K562 (cell line): Measurements from ENCODE around the gene CHDH. TPM values are rescaled to one million over a fixed set of nuclear protein-coding genes. Genes with fewer than 3 reads are reported as not detected.

Experiments
- ATAC-seq: fragments of 200-7000 bp; cut with Tn5 transposase; 3 replicates; pipeline ENCODE4 v1.9.1; 2020; ENCODE audit warnings: moderate library complexity
- BruUV-seq: library from RNA; stranded (reverse); fragments of 400-500 nt; replicated peaks from 2 replicates; lab custom pipeline; 2021; lab: Mats Ljungman, UMichigan
- CTCF ChIA-PET: fragments of 300-600 bp; formaldehyde crosslinking; extraction: SDS; loops from one replicate; lab custom pipeline; 2021; ENCODE audit warnings: low intra/inter-chr PET ratio; lab: Yijun Ruan, JAX
- POLR2A ChIA-PET: fragments of 300-600, 350-650 bp; sonication (Branson Sonifier 250); formaldehyde crosslinking; extraction: SDS; loops from one replicate; lab custom pipeline; 2021; ENCODE audit warnings: antibody characterized with exemption, inconsistent platforms; lab: Yijun Ruan, JAX
- DNase-seq, 4 experiments: peaks; one replicate each; pipeline versions ENCODE4 v3.0.0 to v3.0.0-alpha.2; 2011 to 2018; ENCODE audit warnings: low spot score in 3 of 4, mixed read lengths in 3 of 4; ENCODE audit errors: extremely low read depth in 1 of 4
- FAIRE-seq: peaks from 2 replicates; lab custom pipeline; 2011; peaks lifted over from hg19 to GRCh38; lab: Jason Lieb, UNC
- H2AFZ ChIP-seq: 2 replicates; pipeline ENCODE4 v1.6.0; 2011; ENCODE audit warnings: low read depth, low read length, control low read depth, inconsistent platforms
- H3K27ac ChIP-seq: fragments of 200-600 bp; 3 replicates; pipeline ENCODE4 v1.8.0; 2011; ENCODE audit warnings: low read depth, mild to moderate bottlenecking, control low read depth, inconsistent platforms, low read length, moderate library complexity, mixed read lengths; ENCODE audit errors: extremely low read depth
- H3K27me3 ChIP-seq, 2 experiments: fragments of 300-600 bp in 1 of 2; 2 replicates in 1 of 2; 3 replicates in 1 of 2; pipeline versions ENCODE4 v1.6.0 to v1.8.0; 2011; ENCODE audit warnings: inconsistent platforms in 2 of 2, low read length in 2 of 2, mild to moderate bottlenecking in 1 of 2, mixed read lengths in 1 of 2, moderate library complexity in 1 of 2; ENCODE audit not compliant: control insufficient read depth in 2 of 2, insufficient read depth in 2 of 2
- H3K36me3 ChIP-seq: fragments of 300-600 bp; 3 replicates; pipeline ENCODE4 v1.8.0; 2011; ENCODE audit warnings: mild to moderate bottlenecking, low read length, inconsistent platforms; ENCODE audit not compliant: control insufficient read depth, insufficient read depth
- H3K4me1 ChIP-seq, 2 experiments: fragments of 200-600 bp in 1 of 2; replicated peaks in 1 of 2; 2 replicates in 1 of 2; 3 replicates in 1 of 2; pipeline versions ENCODE4 v1.5.1 to v1.8.0; 2011; ENCODE audit warnings: inconsistent platforms in 2 of 2, low read length in 2 of 2, mild to moderate bottlenecking in 1 of 2, mixed read lengths in 1 of 2, moderate library complexity in 1 of 2; ENCODE audit not compliant: control insufficient read depth in 2 of 2, insufficient read depth in 2 of 2
- H3K4me2 ChIP-seq: 2 replicates; pipeline ENCODE4 v1.6.1; 2011; ENCODE audit warnings: low read length, control low read depth, inconsistent platforms, mixed read lengths; ENCODE audit not compliant: insufficient read depth
- H3K4me3 ChIP-seq: fragments of 200-600 bp; sonication (generic), shearing (Covaris generic); 2 replicates; pipeline ENCODE4 v1.5.1; 2016; ENCODE audit warnings: control low read depth, inconsistent platforms
- H3K79me2 ChIP-seq: fragments of 200-600 bp; 3 replicates; pipeline ENCODE4 v1.8.0; 2011; ENCODE audit warnings: low read length, inconsistent platforms; ENCODE audit not compliant: control insufficient read depth, insufficient read depth
- H3K9ac ChIP-seq, 2 experiments: 2 replicates each; pipeline versions ENCODE4 v1.6.0 to v1.6.1; 2011; ENCODE audit warnings: low read depth in 2 of 2, low read length in 2 of 2, control low read depth in 1 of 2, inconsistent platforms in 1 of 2, mild to moderate bottlenecking in 1 of 2, mixed read lengths in 1 of 2; ENCODE audit not compliant: insufficient read depth in 1 of 2
- H3K9me1 ChIP-seq: one replicate; pipeline ENCODE4 v1.6.0; 2011; ENCODE audit warnings: inconsistent platforms, mild to moderate bottlenecking, low read length, moderate library complexity; ENCODE audit not compliant: control insufficient read depth, insufficient read depth
- H3K9me3 ChIP-seq: replicated peaks from 2 replicates; pipeline ENCODE4 v1.5.1; 2011; ENCODE audit warnings: low read depth, low read length, inconsistent platforms; ENCODE audit not compliant: control insufficient read depth, insufficient read depth
- H4K20me1 ChIP-seq: replicated peaks from 2 replicates; pipeline ENCODE4 v1.6.1; 2011; ENCODE audit warnings: low read length, inconsistent platforms, mixed read lengths; ENCODE audit not compliant: control insufficient read depth, insufficient read depth
- ATF1 ChIP-seq, 2 experiments: fragments of 450-650 bp in 1 of 2; IDR thresholded peaks; 2 replicates each; pipeline ENCODE4 v1.6.1; 2016; ENCODE audit warnings: missing compliant biosample characterization in 1 of 2, missing genetic modification characterization in 1 of 2
- FOS ChIP-seq: IDR thresholded peaks from 3 replicates; pipeline ENCODE4 v1.6.1; 2011; ENCODE audit not compliant: insufficient read length; ENCODE audit errors: extremely low read depth
- HDAC3 ChIP-seq: fragments of 450-650 bp; IDR thresholded peaks from 2 replicates; pipeline ENCODE4 v1.6.1; 2018; ENCODE audit warnings: borderline replicate concordance, mild to moderate bottlenecking, moderate library complexity; ENCODE audit not compliant: partially characterized antibody
- MCM5 ChIP-seq: fragments of 450-650 bp; IDR thresholded peaks from 2 replicates; pipeline ENCODE4 v1.6.1; 2016; ENCODE audit warnings: low read depth
- THRAP3 ChIP-seq: fragments of 450-650 bp; IDR thresholded peaks from 2 replicates; pipeline ENCODE4 v1.6.1; 2016; ENCODE audit warnings: mild to moderate bottlenecking, inconsistent platforms, borderline replicate concordance
- ZNF766 ChIP-seq: fragments of 200-800 bp; sonication (Bioruptor generic); conservative IDR thresholded peaks from 2 replicates; pipeline ENCODE4 v1.6.1; 2016; ENCODE audit warnings: missing genetic modification characterization, missing compliant biosample characterization
- WGBS: fragments of 100-300 bp; shearing (Covaris generic); methylation state at CpG from one replicate; pipeline ENCODE4 v1.1.6; 2016; ENCODE audit warnings: low coverage, mixed read lengths; ENCODE audit not compliant: insufficient coverage; ENCODE audit errors: missing lambda C conversion rate; 5-methylcytosine and 5-hydroxymethylcytosine counted together
- in situ Hi-C: fragments of 300-500 bp; cut with MboI; formaldehyde crosslinking; loops from 4 replicates; pipeline ENCODE4 v1.15.0; 2018; ENCODE audit warnings: inconsistent platforms, mixed read lengths
- intact Hi-C: fragments of 100-400 bp; cut with micrococcal nuclease; formaldehyde crosslinking; loops from 2 replicates; pipeline ENCODE4 v1.14.2; 2022
- polyA plus RNA-seq, 8 experiments: library from polyadenylated mRNA; depleted of rRNA in 4 of 8; stranded (reverse) in 5 of 8; unstranded in 3 of 8; fragments of >200 nt; fragmentation: Nextera tagmentation in 2 of 8; fragmentation: Illumina TruSeq in 1 of 8; extraction: Ambion mirVana in 2 of 8; extraction: Trizol in 1 of 8; gene quantifications; 2 replicates each; pipeline versions ENCODE4 v1.2.1 to v1.2.3, GENCODE V29; 2011 to 2014; ENCODE audit warnings: inconsistent platforms in 1 of 8, missing spikeins in 1 of 8
- total RNA-seq, 7 experiments: library from RNA; depleted of rRNA in 6 of 7; stranded (reverse); fragments of >200 nt in 6 of 7; fragmentation: Illumina TruSeq in 2 of 7; extraction: Trizol in 2 of 7; gene quantifications; 2 replicates each; pipeline versions ENCODE4 v1.2.1 to v1.2.3, GENCODE V29; 2011 to 2021; ENCODE audit warnings: low replicate concordance in 1 of 7
- TF ChIP-seq, protein P1 (sequence below): sonication (generic); formaldehyde crosslinking; IDR thresholded peaks from 2 replicates; pipeline ENCODE4 v1.8.1; 2023; ENCODE audit warnings: mild to moderate bottlenecking, missing genetic modification reagents
- TF ChIP-seq, protein P2 (sequence below): sonication (generic); formaldehyde crosslinking; IDR thresholded peaks from 2 replicates; pipeline ENCODE4 v1.8.1; 2023; ENCODE audit warnings: mild to moderate bottlenecking, missing genetic modification reagents

The CHDH gene
- total and polyA plus RNA-seq, 9 of the 15 experiments (the other 6 are each of a cell fraction or from before 2014, with no cell fraction given), result 0.06 to 1.9 (median 0.46) TPM

DNA sequence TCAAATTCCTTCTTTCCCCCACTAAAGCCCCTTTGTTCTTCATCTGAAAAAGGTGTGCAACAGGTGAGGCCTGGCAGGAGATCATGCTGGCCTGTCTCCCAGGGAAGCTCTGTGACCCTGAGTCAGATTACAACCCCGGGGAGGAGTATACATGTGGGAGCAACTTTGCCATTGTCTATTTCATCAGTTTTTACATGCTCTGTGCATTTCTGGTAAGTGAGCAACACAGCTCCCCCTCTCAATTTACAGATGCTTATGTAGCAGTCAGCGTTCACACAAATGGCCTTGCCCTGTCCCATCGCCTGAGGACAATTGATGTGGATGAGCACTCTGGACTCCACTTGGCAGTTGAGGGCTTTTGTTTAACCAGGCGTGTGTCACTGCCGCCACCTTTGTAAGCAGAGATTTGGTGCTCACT is 70.4 kb downstream of the CHDH start:
- no peak overlapping the region for H3K27ac ChIP-seq
- H3K4me3 ChIP-seq, result no peak overlapping the region
- no peaks in the 10 kb centered on the region for H3K36me3 ChIP-seq
- FAIRE-seq, result no peak
- WGBS, result 0% methylated on average over 5 of the region's 5 CpGs
- POLR2A ChIA-PET, result interaction anchor here (0.7 to 0.8 kb wide), 2 partner anchors 14 to 89 kb away, joined by 3 to 4 read pairs; no protein-coding TSS in a partner anchor
- TF ChIP-seq THRAP3 (no peak), FOS (no peak)
- TF ChIP-seq, protein P1, sequence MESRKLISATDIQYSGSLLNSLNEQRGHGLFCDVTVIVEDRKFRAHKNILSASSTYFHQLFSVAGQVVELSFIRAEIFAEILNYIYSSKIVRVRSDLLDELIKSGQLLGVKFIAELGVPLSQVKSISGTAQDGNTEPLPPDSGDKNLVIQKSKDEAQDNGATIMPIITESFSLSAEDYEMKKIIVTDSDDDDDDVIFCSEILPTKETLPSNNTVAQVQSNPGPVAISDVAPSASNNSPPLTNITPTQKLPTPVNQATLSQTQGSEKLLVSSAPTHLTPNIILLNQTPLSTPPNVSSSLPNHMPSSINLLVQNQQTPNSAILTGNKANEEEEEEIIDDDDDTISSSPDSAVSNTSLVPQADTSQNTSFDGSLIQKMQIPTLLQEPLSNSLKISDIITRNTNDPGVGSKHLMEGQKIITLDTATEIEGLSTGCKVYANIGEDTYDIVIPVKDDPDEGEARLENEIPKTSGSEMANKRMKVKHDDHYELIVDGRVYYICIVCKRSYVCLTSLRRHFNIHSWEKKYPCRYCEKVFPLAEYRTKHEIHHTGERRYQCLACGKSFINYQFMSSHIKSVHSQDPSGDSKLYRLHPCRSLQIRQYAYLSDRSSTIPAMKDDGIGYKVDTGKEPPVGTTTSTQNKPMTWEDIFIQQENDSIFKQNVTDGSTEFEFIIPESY (CRISPR knock-in tag), result no peak
- no peak overlapping the region for H3K4me2 ChIP-seq
- H3K27me3 ChIP-seq, result peaks cover 0 to 32% of the 10 kb centered on the region in 2 experiments; a peak in 2 of 5 replicates
- peaks cover 2% of the 10 kb centered on the region for H3K9me1 ChIP-seq
- BruUV-seq, result no TSS peak
- H3K79me2 ChIP-seq, result no peaks in the 10 kb centered on the region
- H2AFZ ChIP-seq, result no peak overlapping the region
- H3K4me1 ChIP-seq, result no peaks in the 10 kb centered on the region
- intact Hi-C loops (no loop called here), in situ Hi-C loops (no loop called here)
- H3K9ac ChIP-seq, result no peak overlapping the region
- no peaks in the 10 kb centered on the region for H3K9me3 ChIP-seq
- no peak for ATAC-seq
- DNase-seq, result no peak
- CTCF ChIA-PET, result no interaction called here
- no peaks in the 10 kb centered on the region for H4K20me1 ChIP-seq

DNA sequence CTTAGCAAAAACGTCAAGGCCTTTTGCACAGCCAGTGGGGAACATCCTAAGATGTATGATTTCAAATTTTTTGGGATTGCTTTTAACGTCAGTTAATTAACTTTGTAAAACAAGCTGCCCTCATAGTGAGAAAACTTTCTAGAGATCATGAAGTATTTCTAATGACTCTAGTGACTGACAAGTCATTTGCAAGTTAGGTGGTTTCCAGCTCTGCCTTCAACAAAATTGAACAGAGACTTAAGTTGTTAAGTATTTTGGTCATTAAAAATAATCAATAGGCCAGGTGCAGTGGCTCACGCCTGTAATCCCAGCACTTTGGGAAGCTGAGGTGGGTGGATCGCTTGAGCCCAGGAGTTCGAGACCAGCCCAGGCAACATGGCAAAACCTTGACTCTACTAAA is 71.2 kb downstream of the CHDH start:
- in situ Hi-C loops, result no loop called here
- Histone ChIP-seq H3K4me2 (no peak overlapping the region), H3K36me3 (no peaks in the 10 kb centered on the region), H3K27ac (no peak overlapping the region), H4K20me1 (no peaks in the 10 kb centered on the region), H3K4me3 (no peak overlapping the region), H3K9me1 (peaks cover 2% of the 10 kb centered on the region), H3K79me2 (no peaks in the 10 kb centered on the region), H2AFZ (no peak overlapping the region), H3K9me3 (no peaks in the 10 kb centered on the region), H3K4me1 (no peaks in the 10 kb centered on the region), H3K9ac (no peak overlapping the region), H3K27me3 (peaks cover 0 to 32% of the 10 kb centered on the region in 2 experiments; a peak in 2 of 5 replicates)
- no peak for ATAC-seq
- no peak for DNase-seq
- FAIRE-seq, result no peak
- intact Hi-C loops, result no loop called here
- ChIA-PET CTCF (no interaction called here), POLR2A (no interaction called here)
- BruUV-seq, result no TSS peak
- 0% methylated on average over 5 of the region's 5 CpGs for WGBS
- TF ChIP-seq ATF1 (CRISPR knock-in tag; IDR thresholded peaks at IDR 0.05), result no peak
- no peak for TF ChIP-seq ATF1 (tag; IDR thresholded peaks at IDR 0.05)
- TF ChIP-seq MCM5, result no peak
- TF ChIP-seq ZNF766 (CRISPR knock-in tag), result no peak
- no peak for TF ChIP-seq HDAC3
- TF ChIP-seq, protein P2, sequence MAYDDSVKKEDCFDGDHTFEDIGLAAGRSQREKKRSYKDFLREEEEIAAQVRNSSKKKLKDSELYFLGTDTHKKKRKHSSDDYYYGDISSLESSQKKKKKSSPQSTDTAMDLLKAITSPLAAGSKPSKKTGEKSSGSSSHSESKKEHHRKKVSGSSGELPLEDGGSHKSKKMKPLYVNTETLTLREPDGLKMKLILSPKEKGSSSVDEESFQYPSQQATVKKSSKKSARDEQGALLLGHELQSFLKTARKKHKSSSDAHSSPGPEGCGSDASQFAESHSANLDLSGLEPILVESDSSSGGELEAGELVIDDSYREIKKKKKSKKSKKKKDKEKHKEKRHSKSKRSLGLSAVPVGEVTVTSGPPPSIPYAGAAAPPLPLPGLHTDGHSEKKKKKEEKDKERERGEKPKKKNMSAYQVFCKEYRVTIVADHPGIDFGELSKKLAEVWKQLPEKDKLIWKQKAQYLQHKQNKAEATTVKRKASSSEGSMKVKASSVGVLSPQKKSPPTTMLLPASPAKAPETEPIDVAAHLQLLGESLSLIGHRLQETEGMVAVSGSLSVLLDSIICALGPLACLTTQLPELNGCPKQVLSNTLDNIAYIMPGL (CRISPR knock-in tag), result no peak
